HG02973 (cell line): ENCODE results near the gene MTERF4.

Source experiments
- ATAC-seq: cut with Tn5 transposase; IDR thresholded peaks from one replicate; pipeline ENCODE4 v1.9.1; 2021; ENCODE audit warnings: moderate library complexity; ENCODE audit not compliant: unreplicated experiment

The MTERF4 gene

DNA sequence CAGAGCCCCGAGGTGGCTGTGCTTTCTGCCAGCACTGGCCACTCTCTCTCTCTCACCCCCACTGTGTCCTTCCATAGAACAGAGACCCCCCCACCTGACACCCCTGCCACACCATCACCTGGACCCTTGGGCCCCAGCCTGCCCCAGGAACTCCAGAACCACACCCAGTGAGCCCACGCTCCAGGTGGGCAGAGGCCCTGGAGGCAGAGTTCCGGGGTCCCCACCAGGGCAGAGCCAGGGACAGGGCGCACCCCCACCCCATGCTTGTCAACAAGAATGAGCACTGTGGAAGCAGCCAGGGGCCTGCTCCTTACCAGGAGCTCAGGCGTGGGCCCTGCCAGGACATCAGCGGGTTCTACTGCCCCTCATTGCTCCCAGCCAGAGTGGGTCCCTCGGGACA lies 32.6 kb upstream of the MTERF4 start:
- ATAC-seq = no peak

GRCh38 chr2:241133436-241133820 lies 31.3 kb upstream of the MTERF4 start:
- no peak for ATAC-seq

DNA sequence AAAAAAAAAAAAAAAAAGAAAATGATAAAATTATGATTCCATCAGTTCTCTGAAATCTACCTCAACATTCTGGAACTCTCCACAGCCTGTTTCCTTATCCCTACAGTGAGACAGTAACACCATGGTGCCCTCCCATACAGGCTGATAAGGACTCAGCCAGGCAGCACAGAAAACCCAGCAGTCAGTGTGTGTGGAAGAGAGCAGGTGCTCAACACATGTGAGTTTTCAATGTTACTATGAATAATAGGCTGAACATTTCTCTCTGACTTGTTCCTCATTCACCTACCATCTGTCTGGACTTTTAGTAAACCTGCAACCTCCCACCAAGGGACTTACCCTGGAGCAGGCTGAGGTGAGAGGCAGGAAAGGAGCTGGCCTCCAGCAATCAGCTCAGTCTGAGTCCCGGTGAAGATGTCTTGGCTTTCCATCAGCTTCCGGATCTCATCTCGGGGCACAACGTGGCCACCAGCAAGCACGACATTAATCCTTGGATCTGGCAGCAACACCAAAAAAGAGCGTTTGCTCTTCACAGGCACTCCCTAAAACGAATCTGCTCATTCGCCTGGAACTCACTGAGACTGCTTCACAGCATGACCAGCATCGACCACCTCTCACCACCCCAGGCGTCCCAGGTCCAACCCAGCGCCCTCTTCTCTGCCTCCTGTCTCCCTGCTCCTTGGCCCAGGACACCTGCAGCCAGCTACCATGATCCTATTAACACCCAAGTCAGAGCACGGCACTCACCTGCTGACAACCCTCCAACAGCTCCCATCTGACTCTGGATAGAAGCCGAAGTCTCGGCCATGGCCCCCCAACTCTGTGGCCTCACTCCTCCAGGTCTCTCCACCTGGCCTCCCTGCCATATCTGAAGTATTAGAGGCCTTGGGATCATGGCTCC lies 30.7 kb upstream of the MTERF4 start:
- ATAC-seq = no peak

DNA sequence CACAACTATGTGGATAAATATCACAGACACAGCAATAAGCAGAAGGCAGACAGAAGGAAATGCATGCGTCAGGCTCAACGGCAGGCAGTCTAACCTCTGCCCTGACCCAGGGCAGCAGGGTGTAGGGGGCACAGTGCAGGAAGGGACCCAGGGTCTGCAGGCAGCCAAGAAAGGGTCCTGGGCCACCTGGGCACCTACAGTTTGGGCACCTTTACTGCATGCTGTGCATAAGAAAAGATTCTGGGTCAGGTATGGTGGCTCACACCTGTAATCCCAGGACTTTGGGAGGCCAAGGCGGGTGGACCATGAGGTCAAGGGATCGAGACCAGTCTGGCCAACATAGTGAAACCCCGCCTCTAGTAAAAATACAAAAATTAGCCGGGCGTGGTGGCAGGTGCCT lies 29.4 kb upstream of the MTERF4 start:
- ATAC-seq = no peak

GRCh38 chr2:241130316-241130715 lies 28.2 kb upstream of the MTERF4 start:
- ATAC-seq = no peak

DNA sequence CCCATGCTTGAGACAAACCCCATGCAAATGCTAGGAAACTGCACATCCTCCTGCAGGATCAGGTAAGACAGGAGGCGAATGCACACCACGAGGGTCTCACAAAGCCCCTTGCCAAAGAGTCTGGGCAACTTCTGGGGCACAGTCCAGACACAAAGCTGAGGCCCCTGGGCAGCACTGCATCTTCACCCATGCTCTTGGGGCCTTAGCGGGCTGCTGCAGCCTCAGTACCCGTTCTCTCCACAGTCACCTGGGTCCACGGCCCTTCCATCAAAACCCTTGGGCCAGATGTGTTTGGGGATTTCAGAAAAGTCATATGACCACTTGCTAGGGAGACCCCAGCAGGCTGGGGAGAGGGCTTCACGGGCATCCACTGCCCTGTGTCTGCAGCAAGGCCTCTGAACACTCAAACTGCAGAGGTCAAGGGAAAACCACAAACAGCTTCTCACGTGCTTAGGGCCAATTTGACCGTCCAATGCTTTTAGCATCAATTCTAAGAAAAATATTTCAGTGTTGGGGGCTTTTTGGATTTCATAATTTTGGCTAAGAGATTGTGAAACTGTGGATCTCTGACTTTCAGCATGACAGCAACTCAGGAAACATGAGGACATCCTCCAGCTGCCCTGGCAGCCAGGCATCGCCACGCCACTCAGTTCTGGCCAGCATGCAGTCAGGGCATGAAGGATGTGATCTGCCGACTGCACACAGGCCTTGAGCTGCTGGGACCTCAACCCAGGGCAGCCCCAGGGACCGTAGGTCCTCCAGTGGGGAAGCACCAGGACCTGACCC lies 27.2 kb upstream of the MTERF4 start:
- no peak for ATAC-seq

DNA sequence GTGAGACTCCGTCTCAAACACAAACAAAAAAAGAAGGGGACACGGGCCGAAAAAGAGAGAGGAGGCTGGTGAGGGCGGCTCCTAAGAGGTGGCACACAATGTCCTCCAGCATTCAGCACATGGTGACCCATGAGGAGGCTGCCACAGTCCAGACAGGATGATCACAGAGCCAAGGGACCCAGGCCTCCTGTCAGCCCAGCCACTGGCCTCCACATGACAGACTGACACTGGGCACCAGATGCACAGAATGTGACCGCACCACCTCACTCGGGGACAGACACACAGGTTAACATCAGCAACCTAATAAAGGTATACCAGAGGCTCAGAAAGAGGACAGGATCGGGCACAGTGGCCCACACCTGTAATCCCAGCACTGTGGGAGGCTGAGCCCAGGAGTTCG lies 26.2 kb upstream of the MTERF4 start:
- ATAC-seq = no peak

- no peak for ATAC-seq
These were observed 24.7 kb upstream of the MTERF4 start for GRCh38 chr2:241126771-241127202.

- no peak for ATAC-seq
These were observed 24.1 kb upstream of the MTERF4 start for GRCh38 chr2:241126201-241126611.

DNA sequence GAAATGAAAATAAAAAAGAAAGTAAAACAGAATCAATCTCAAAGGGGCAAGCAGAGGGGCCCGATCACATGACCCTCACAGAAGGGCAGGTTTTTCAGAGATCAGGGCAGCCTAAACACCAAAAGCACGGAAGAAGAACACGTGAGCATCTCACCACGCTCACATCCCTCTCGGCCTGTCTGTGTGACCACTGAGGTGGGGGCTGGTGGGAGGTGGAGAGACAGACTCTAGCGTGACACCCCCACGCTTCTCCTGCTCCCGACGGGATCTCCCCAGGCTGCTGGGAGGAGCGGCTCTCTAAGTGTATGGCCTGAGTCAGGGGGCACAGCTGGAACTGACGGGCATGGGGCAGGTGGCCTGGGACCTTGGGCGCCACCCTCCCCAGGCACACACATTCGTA lies 23.5 kb upstream of the MTERF4 start:
- no peak for ATAC-seq

DNA sequence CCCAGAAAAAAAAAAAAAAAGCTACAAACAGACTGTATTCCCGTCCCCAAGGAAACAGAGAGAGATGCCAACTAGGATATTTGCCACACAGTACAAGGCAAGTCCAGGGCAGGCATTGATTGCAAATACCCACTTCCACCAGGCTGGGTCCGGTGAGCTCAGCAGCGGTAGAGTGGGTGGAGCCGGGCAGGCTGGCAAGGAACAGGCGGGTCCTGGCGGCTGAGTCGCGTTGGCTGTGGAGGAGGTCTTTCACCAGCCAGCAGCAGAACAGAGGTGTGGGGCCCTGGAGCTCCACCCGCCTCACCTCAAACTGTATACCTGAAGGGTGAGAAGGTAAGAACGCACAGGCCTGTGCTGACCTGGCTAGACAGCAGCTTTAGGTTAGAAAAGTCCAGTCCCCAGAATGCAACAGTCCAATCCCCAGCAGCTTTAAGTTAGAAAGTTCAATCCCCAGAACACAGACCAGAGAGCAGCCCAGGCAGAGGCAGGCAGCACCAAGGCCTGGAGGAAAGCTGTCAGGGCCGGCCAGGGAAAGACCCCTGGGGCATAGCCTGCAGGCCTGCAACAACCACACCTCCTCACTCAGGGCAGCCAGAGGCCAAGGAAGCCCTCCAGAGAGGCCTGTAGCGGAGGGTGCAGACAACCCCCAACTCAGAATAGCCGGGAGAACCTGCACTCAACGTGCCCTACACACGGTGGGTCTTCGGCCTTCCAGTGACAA lies 21.9 kb upstream of the MTERF4 start:
- ATAC-seq = no peak

DNA sequence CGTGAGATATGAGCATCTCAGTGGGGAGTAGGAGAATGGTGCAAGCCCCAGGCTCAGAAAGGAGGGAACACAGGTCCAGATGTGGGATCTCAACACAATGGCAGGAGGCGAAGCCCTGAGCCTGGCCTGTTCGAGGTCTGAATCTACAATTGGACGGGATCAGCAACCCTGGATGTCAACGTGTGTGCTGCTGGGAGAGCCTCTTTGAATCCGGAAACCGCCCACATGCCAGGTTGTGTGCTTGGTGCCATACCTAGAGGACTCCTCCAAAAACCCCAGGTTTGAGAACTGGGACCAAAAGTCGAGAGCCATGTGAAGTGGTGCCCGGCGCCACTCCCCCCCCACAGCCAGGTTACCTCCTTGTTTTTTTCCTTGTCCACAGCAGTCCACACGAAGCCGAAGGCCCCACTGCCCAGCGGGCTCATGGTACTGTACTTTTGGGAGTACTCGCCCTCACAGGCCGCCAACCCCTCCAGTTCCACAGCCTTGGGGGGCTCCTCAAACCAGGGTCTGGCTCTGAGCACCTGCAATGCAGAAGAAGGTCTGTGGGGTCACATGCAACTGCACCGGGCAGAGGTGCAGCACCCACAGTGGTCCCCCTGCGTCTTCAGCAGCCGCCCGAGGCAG lies 20.4 kb upstream of the MTERF4 start:
- ATAC-seq = no peak

DNA sequence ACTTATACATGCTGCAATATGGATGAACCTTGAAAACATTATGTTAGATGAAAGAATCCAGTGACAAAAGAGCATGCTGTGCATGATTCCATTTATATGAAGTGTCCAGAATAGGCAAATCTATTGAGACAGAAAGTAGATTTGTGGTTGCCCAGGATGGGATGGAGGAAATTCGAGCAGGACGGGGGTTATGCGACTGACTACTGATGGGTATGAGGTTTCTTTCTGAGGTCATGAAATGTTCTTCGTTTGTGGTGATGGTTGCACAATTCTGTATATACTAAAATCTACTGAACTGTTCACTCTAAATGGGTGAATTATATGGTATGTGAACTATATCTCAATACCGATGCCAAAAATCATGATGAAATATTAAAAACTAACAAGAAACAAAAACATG lies 18.9 kb upstream of the MTERF4 start:
- no peak for ATAC-seq

DNA sequence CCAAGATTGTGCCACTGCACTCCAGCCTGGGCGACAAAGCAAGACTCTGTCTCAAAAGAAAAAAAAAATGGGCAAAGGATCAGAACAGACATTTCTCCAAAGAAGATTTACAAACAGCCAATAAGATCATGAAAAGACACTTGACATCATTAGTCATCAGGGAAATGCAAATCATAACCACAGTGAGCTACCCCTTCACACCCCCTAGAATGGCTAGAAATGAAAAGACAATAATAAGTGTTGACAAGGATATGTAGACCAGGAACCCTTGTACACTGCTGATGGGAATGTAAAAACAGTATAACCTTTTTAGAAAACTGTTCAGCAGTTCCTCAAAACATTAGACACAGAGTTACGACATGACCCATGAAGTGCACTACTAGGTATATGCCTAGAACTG lies 18.4 kb upstream of the MTERF4 start:
- no peak for ATAC-seq

DNA sequence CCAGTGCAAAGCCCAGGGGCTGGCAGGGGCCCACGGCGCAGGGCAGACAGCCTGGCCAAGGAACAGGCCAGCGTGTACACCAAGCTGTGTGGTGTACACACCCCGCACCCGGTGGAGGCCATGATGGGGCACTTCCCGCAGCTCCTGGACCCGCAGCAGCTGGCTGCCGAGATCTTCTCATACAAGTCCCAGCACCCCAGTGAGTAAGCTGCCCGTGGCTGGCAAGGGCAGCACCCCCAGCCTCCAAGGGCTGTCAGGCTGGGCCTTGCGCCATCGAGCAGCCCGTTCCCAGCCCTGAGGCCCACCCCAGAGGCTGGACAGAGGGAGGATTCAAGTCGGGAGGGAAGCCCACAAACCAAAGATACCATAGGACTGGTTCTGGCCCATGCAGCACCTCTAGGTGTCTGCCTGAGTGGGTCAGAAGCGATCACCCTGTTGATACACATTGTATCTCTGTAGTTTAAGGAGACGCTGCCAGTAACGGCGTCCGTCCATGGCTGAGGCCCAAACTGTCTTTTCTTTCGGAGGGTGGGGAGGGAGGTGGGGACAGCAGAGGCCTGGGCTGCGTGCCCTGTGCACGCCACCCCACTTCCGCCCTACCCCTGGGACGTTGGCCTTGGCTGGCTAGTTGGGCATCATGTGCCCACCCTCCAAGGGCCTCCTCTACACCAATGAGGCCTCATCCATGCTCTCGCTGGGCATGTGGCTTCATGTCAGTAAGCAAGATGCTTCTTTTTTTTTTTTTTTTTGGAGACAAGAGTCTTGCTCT lies 16.8 kb upstream of the MTERF4 start:
- no peak for ATAC-seq

DNA sequence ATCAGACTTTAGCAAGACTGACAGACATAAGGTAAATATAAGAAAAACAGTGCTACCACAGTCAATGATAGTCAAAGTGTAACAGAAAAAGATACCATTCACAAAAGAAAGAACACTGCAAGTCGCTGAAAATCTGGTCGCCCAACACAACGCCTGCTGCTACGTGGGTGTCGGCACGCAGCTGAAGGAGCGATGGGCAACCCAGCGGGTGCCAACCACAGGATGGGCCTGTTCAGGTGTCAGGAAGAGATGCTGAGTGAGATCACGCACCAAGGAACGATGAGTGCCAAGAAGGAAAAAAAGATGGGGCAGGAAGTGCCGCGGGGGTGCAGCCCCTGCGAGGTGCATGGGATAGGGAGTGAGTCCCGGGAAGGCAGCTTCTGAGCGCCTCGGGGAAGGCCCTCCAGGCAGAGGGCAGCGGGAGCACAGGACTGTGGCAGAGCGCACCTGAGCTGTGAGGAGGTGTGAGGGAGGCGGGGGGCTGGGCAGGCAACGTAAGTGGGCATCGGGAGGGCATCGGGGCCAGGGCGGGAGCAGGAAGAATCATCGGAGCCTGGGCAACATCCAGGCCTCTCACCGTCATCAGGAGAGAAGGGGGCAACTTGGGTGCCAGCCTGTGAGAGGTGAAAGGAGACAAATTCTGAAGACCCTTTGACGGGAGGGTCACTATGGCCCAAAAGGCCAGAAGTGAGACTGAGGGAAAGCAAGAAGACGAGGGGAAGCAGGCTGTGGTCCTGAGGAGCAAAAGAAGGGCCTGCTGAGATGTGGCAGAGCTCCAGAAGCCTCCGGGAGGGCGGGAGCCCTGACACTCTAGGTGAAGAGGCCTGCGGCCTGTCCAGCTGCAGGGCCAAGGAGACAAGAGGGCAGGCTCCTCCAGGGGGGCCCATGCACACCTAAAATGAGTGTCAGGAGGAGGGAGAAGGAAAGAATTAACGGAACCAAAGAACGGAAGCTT lies 14.8 kb upstream of the MTERF4 start:
- no peak for ATAC-seq

DNA sequence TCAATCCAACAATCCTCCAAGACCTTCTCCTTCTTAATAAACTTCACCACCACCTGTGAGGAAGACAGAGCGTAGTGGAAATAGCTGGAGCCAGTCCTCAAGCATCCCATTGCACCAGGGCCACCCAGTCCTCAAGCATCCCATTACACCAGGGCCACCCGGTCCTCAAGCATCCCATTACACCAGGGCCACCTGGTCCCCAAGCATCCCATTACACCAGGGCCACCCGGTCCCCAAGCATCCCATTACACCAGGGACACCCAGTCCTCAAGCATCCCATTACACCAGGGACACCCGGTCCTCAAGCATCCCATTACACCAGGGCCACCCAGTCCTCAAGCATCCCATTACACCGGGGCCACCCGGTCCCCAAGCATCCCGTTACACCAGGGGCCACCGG lies 13.3 kb upstream of the MTERF4 start:
- ATAC-seq = no peak

- no peak for ATAC-seq
These were observed 12.7 kb upstream of the MTERF4 start for GRCh38 chr2:241114836-241115235.

- no peak for ATAC-seq
These were observed 10.5 kb upstream of the MTERF4 start for GRCh38 chr2:241112592-241112991.
